Right kidney (tissue), 9 donors: ENCODE results near the gene STYXL1.
A peak's percentile ranks its signal among the peaks of the same experiment; 100 is the strongest.
"Not testable (repeated sequence)": the region's sequence is repeated elsewhere in the genome, so short reads cannot be mapped to it uniquely, and the experiment has no call there.

ENCODE experiments used
- DNase-seq: peaks from one replicate; pipeline ENCODE4 v3.0.0-alpha.2; 2016
- long read RNA-seq, 8 donors: transcript quantifications; one replicate each; lab custom pipeline, GENCODE V29; 2026

Gene STYXL1, protein sequence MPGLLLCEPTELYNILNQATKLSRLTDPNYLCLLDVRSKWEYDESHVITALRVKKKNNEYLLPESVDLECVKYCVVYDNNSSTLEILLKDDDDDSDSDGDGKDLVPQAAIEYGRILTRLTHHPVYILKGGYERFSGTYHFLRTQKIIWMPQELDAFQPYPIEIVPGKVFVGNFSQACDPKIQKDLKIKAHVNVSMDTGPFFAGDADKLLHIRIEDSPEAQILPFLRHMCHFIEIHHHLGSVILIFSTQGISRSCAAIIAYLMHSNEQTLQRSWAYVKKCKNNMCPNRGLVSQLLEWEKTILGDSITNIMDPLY
- long read RNA-seq, donor 1, partial matches to known transcripts: 0 of 8 reads
- long read RNA-seq, donor 1, other reads (novel, unspliced or antisense): 5 of 8 reads
- long read RNA-seq, donor 2, partial matches to known transcripts: 0 of 2 reads
- long read RNA-seq, donor 2, other reads (novel, unspliced or antisense): 0 of 2 reads
- long read RNA-seq, donor 3, partial matches to known transcripts: 0 of 1 reads
- long read RNA-seq, donor 3, other reads (novel, unspliced or antisense): 0 of 1 reads
- long read RNA-seq, donor 4, partial matches to known transcripts: 0 of 4 reads
- long read RNA-seq, donor 4, other reads (novel, unspliced or antisense): 0 of 4 reads
- long read RNA-seq, donor 5, partial matches to known transcripts: 0 of 1 reads
- long read RNA-seq, donor 5, other reads (novel, unspliced or antisense): 0 of 1 reads
- long read RNA-seq, donor 6: 0 reads
- long read RNA-seq, donor 7, partial matches to known transcripts: 11 of 14 reads
- long read RNA-seq, donor 7, other reads (novel, unspliced or antisense): 0 of 14 reads
- long read RNA-seq, donor 8, partial matches to known transcripts: 150 of 264 reads
- long read RNA-seq, donor 8, other reads (novel, unspliced or antisense): 113 of 264 reads

- peak; percentile 90 for DNase-seq
Observed at GRCh38 chr7:76047811-76048667, at the start of gene STYXL1, which contains the start of gene MDH2. Gene STYXL1 (minus strand): TSS chr7:76048000. CDS start chr7:76030523, 17,477 bp downstream. Gene MDH2 (plus strand): TSS chr7:76048106. CDS start chr7:76048161, 55 bp downstream.

DNA sequence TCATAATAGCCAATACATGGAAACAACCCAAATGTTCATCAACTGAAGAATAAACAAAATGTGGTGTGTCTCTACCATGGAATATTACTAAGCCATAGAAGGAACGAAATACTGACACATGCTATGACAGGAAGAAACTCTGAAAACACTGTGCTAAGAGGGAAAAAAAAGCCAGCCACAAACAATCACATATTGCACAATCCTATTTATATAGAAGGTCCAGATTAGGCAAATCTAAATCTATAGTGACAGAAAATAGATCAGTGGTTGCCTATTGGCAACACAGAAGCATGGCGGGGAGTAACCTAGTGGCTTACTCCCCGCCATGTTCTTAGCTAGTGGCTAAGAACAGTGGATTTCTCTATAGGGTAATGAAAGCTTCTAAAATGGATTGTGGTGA is 48.1 kb upstream of the STYXL1 start:
- DNase-seq: no peak

GRCh38 chr7:76094326-76094725 is 46.5 kb upstream of the STYXL1 start:
- DNase-seq: not testable (repeated sequence)

- not testable (repeated sequence) for DNase-seq
Observed at GRCh38 chr7:76093531-76093930, 45.7 kb upstream of the STYXL1 start.

DNA sequence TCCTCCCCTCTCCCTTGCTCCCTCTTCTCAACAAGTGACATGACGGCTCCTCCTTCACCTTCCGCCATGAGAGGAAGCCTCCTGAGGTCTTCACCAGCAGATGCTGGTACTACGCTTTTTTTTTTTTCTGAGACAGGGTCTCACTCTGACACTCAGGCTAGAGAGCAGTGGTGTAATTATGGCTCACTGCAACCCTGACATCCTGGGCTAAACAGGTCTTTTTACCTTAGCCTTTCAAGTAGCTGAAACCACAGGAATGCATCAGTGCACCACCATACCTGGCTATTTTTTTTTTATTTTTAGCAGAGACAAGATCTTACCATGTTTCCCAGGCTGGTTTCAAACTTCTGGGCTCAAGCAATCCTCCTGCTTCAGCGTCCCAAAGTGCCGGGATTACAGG is 43.7 kb upstream of the STYXL1 start:
- DNase-seq: no peak

DNA sequence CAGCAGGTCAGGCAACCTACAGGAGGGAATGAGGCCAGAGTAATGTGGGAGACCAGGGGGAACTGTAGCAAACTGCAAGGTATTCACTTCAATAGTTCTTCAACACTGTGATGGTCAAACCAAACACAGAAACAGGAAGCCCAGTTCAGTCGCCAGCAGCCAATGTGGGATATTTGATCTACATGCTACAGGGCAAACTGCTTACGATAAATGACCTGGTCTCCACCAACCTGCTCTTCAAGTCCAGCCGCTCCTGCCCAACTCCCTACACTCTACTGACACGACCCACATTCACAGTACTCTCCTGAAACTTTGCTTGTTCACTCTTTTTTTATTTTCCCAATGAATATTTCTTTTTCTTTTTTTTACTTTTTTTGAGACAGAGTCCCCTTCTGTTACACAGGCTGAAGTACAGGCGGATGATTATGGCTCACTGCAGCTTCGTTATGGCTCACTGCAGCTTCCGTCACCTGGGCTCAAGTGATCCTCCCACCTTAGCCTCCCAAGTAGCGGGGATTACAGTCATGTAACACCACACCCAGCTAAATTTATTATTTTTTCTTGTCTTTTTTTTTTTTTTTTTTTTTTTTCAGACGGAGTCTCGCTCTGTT is 42.2 kb upstream of the STYXL1 start:
- DNase-seq: peak; percentile 18

- not testable (repeated sequence) for DNase-seq
Observed at GRCh38 chr7:76087362-76087791, 39.6 kb upstream of the STYXL1 start.

DNA sequence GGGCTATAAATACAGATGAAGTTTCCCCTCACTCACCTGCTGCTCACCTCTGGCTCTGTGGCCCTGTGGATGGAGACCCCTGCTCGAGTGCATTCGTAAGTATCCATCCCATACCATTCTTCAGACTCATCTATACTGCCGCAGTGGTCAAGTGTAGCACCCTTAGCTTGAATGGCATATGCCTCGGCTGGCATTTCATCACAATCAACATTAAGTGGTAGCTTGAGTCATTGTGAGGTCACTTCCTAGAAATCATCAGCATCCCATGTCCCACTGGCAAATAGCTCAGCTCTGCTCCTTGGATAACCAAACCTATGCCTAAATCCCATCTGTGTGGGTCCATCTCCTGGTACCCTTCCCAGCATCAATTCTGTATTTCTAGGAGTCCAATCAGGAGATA is 38.3 kb upstream of the STYXL1 start:
- no peak for DNase-seq

- DNase-seq: not testable (repeated sequence)
Observed at GRCh38 chr7:76084115-76084514, 36.3 kb upstream of the STYXL1 start.

GRCh38 chr7:76080204-76080603 is 32.4 kb upstream of the STYXL1 start:
- DNase-seq: no peak

DNA sequence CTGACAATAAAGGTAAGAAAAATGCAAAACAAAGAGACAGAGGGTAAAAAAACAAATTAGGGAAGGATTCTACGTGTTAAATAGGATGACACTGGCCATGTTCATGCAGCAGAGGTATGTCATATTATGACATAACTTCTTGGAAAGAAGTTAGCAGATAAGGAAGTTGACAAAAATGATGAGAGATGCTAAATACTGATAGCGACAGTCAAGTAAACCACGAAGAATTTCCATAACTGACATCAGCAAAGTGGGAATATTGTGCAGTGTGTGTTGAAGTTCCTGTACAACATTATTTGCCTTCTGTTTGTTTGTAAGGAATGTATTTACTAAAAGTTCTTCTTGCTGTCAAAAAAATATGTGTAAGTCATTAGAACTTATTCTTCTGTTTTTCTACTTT is 29.6 kb upstream of the STYXL1 start:
- DNase-seq: no peak

DNA sequence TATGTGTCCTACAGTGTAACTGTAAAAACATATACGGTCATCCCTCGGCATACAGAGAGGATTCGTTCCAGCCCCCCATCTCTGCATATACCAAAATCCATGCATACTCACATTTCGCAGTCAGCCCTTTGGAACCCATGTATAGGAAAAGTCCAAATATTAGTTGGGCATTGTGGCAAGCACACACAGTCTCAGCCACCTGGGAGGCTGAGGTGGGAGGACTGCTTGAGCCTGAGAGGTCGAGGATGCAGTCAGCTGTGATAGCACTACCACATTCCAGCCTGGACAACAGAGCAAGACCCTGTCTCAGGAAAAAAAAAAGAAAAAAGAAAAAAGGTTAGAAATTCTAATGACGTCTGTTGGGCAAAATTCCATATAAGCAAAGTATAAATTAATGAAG is 29.2 kb upstream of the STYXL1 start:
- DNase-seq: no peak

GRCh38 chr7:76074972-76075370 is 27.2 kb upstream of the STYXL1 start:
- DNase-seq: no peak

GRCh38 chr7:76074306-76074971 is 26.6 kb upstream of the STYXL1 start:
- DNase-seq: no peak

DNA sequence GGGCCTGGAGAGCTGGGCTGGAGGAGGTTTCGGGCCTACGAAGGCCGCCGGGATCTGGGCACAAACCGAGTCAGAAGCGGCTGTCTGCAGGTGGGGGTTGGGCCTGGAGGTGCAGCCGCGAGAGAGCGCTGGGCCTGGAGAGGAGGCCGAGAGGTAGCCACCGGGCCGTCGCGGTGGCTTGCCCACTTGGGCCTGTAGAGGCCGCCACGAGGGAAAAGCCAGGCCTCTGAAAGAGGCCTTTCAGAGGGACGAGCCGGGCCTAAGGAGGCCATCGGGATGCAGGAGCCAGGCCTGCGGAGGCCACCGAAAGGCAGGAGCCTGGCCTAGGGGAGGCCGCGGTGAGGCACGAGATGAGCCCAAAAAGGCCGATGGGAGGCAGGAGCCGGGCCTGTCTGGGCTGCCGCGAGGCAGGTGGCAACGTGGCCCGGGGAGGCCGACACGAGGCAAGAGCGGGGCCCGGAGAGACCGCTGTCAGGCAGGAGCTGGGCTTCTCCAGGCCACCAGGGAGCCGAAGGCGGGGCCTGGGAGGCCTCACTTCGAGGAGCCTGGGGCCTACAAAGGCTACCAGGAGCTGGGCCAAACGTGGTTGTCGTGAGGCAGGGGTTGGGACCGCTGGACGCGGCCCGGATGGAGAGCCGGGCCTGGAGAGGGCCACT is 25.7 kb upstream of the STYXL1 start:
- no peak for DNase-seq

GRCh38 chr7:76072243-76073148 is 24.7 kb upstream of the STYXL1 start:
- DNase-seq: no peak

DNA sequence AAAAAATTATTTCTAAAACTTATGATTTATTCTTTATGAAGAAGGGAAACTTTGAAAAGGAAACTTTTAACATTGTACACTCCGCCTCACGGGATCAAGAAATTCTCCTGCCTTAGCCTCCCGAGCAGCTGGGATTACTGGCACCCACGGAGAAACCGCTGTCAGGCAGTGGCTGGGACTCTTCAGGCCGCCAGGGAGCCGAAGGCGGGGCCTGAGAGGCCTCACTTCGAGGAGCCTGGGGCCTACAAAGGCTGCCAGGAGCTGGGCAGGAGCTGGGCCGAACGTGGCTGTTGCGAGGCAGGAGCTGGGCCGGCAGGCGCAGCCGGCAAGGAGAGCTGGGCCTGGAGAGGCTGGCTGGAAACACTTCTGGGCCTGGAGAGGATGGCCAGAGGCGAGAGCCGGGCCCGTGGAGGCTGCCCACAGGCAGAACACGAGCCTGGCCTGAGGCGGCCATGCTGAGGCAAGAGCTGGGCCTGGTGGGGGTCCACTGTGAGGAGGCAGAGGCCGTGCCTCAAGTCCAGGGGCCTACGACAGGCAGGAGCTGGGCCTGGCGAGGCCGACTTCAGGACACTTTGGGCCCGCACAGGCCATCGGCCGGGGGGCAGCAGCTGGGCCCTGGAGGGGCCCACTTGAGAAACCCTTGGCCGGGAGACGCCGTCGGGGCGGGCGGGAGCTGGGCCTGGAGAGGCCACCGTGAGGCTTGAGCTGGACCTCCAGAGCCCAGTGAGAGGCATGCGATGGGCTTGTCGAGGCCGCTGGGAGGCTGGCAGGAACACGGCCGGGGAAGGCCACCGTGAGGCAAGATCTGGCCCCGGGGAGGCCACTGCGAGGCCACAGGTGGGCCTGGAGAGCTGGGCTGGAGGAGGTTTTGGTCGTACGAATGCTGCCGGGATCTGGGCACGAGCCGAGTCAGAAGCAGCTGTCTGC is 23.8 kb upstream of the STYXL1 start:
- no peak for DNase-seq

DNA sequence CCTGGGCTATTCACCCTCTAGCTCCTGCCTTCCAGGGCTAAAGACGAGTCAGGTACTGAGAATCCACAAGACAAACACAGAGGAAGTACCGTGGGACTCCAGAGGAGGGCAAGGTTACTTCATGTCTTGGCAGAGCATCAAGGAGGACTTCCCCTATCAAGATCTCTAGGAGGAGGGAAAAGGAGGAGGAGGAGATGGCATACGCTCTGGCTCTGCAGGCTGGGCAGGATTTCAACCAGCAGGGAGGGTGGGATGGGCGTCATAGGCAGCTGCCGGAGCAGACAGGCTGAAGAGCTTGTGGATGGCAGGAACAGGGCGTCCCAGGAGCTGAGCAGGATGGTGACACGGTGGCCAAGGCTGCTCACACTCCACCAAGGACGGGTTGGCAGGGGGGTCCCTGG is 21.4 kb upstream of the STYXL1 start:
- no peak for DNase-seq
